Activated CD4-positive, alpha-beta T cell treated with anti-CD3 and anti-CD28 coated beads for 24 hours (primary cell): ENCODE data around the gene ATP11C.
"Not testable (repeated sequence)": the region's sequence is repeated elsewhere in the genome, so short reads cannot be mapped to it uniquely, and the experiment has no call there.

ENCODE experiments used
- DNase-seq, 2 donors: peaks; one replicate each; pipeline ENCODE4 v3.0.0-alpha.2; 2020; ENCODE audit warnings: low read depth in 2 of 2

ATP11C gene

GRCh38 chrX:139724626-139725025, 208.2 kb downstream of the ATP11C start:
- DNase-seq = no peak

GRCh38 chrX:139720979-139721378, 211.9 kb downstream of the ATP11C start:
- DNase-seq = no peak

- no peak for DNase-seq
These were observed 212.7 kb downstream of the ATP11C start for GRCh38 chrX:139720136-139720535.

GRCh38 chrX:139708067-139708466, 224.8 kb downstream of the ATP11C start, which contains the start of gene MCF2:
TSS of gene MCF2 (minus strand) at chrX:139708167. CDS start at chrX:139651744, 56,423 bp downstream.
- DNase-seq = no peak

GRCh38 chrX:139702658-139703057, 230.2 kb downstream of the ATP11C start:
- no peak for DNase-seq

GRCh38 chrX:139692908-139693307, 239.9 kb downstream of the ATP11C start:
- DNase-seq = no peak

GRCh38 chrX:139692506-139692849, 240.4 kb downstream of the ATP11C start:
- no peak for DNase-seq

- DNase-seq = no peak
These were observed 240.9 kb downstream of the ATP11C start for GRCh38 chrX:139691843-139692505.

- DNase-seq = no peak
These were observed 241.4 kb downstream of the ATP11C start for GRCh38 chrX:139691493-139691842.

GRCh38 chrX:139685175-139685574, 247.7 kb downstream of the ATP11C start:
- DNase-seq = not testable (repeated sequence)

- DNase-seq = no peak
These were observed 252.5 kb downstream of the ATP11C start for GRCh38 chrX:139680356-139680755.
